A549 treated with RU486 at 1 μM for 4 hours (cell line): ENCODE data around the gene MRPS26. TPM values are rescaled to one million over a fixed set of nuclear protein-coding genes. Genes with fewer than 3 reads are reported as not detected.

Experiments
- total RNA-seq: library from RNA; stranded (reverse); fragments of 200-300 nt; extraction: Qiagen RNA extraction; gene quantifications from 5 replicates; pipeline ENCODE4 v1.2.3, GENCODE V29; 2022; ENCODE audit warnings: low read depth

Gene MRPS26
- total RNA-seq, result 116 to 163 TPM (median 160 TPM) in 5 replicates

DNA sequence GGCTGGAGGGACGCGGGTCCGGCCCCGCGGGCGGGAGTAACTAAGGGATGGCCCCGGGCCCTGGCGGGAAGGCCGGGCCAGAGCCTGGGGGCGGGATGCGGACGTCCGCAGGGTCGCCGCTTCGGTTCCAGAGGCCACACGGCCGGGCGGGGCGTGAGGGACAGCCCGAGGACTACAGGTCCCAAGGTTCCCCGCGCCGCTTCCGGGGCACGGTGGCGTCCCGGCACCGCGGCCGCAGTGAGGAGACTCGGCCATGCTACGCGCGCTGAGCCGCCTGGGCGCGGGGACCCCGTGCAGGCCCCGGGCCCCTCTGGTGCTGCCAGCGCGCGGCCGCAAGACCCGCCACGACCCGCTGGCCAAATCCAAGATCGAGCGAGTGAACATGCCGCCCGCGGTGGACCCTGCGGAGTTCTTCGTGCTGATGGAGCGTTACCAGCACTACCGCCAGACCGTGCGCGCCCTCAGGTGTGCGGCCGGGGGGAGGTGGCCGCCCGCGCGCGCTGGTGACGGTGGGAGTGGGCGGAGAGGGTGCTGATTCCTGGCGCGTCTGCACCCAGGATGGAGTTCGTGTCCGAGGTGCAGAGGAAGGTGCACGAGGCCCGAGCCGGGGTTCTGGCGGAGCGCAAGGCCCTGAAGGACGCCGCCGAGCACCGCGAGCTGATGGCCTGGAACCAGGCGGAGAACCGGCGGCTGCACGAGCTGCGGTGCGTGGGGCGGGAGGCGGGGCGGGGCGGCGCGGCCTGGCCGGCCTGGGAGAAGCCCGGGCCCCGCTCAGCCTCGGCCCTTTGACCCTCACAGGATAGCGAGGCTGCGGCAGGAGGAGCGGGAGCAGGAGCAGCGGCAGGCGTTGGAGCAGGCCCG, at the start of gene MRPS26:
MRPS26 (plus strand) TSS at position 237 of the 861 bp plus-strand sequence; CDS start at position 254, 17 bp downstream.

DNA sequence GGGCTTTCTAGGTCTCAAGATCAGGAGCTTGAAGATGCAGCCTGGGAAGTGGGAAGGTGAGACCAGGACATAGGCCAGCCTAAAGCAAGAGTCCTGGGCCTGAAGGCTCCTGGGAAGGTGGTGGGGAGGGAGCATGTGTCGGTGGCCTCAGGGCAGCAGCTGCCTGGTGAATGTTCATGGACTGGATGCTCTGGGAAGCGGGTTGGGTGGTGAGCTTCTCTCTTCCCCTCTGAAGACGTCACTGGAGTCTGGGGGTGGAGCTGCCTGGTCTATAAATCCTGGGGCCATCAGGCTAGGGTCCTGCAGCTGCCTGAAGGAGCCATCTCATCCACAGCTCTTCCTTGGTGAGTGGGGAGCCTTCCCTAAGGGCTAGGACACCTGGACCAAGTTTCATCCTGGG, 2.5 kb upstream of the MRPS26 start, which contains the start of gene GNRH2:
GNRH2 (plus strand) TSS at position 301 of the 400 bp plus-strand sequence. CDS start 793 bp downstream, outside the sequence.

DNA sequence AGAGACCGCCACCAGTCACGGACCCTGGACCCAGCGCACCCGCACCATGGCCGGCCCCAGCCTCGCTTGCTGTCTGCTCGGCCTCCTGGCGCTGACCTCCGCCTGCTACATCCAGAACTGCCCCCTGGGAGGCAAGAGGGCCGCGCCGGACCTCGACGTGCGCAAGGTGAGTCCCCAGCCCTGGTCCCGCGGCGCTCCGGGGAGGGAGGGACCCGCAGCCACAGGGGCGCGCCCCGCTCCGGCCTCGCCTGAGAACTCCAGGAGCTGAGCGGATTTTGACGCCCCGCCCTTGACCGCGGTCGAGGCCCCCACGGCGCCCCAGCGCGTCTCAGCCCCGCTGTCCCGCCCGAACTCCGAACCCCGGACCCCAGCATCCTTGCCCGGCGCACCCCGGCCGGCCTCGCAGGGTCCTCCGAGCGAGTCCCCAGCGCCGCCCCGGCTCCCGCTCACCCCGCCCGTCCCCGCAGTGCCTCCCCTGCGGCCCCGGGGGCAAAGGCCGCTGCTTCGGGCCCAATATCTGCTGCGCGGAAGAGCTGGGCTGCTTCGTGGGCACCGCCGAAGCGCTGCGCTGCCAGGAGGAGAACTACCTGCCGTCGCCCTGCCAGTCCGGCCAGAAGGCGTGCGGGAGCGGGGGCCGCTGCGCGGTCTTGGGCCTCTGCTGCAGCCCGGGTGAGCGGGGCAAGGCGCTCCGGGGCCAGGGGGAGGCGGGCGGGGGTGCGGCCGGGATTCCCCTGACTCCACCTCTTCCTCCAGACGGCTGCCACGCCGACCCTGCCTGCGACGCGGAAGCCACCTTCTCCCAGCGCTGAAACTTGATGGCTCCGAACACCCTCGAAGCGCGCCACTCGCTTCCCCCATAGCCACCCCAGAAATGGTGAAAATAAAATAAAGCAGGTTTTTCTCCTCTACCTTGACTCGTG, 26.0 kb downstream of the MRPS26 start, which contains the start of gene OXT:
OXT (plus strand) TSS at position 11 of the 920 bp plus-strand sequence; CDS start at position 47, 36 bp downstream.

DNA sequence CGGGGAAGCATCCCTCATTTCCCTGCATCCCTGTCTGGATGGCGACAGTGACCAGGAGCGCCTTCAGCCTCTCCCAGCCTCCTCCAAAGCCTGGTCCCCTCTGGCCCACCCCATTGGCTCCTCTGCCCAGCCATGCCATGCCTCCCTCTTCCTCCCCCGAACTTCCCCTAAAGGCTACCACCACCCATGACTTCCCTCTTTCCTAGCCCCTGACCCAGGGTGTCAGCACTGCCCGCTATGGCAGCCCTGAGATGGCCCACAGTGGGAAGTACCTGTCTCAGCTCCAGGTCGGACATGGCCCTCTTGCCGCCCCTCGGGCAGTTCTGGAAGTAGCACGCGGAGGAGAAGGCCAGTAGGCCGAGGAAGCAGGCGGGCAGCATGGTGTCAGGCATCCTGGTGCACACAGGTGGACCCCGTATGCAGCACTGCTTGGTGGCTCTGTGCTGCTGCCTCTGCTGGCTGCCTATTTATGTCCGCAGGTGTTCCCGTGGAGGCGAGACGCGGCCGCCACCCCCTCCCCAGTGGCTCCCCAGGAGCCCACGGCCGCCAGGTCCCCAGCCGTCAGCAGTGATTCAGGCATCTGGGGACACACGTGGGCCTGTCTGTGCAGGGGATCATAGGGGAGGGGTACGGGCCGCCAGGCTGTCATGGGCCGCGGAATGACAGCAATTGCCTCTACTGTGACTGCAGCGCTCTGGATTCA, 38.6 kb downstream of the MRPS26 start, which contains the start of gene AVP:
AVP (minus strand) TSS at position 442 of the 703 bp plus-strand sequence; CDS start at position 392, 50 bp downstream.

Other genes with a start within 250 kb of the MRPS26 start
- gene CPXM1, start 245.4 kb upstream of the MRPS26 start, total RNA-seq, result not detected in 5 replicates
- gene C20orf141, start 231.1 kb upstream of the MRPS26 start, total RNA-seq, result 0.34 to 0.66 TPM (median 0.36 TPM) in 3 of 5 replicates, not detected in the others
- 0.02 to 0.07 TPM in 2 of 5 replicates, not detected in the others for gene TMEM239, start 229.7 kb upstream of the MRPS26 start, total RNA-seq
- 16.1 to 31.2 TPM (median 25.4 TPM) in 5 replicates for gene PCED1A, start 205.4 kb upstream of the MRPS26 start, total RNA-seq
- gene VPS16, start 205.3 kb upstream of the MRPS26 start, total RNA-seq, result 23.4 to 34.1 TPM (median 32.3 TPM) in 5 replicates
- 32.8 to 39.8 TPM (median 37.8 TPM) in 5 replicates for gene PTPRA, start 172.6 kb upstream of the MRPS26 start, total RNA-seq
- 0.22 to 0.53 TPM in 2 of 5 replicates, not detected in the others for gene GNRH2, start 2.4 kb upstream of the MRPS26 start, total RNA-seq
- gene OXT, start 25.6 kb downstream of the MRPS26 start, total RNA-seq, result not detected in 5 replicates
- not detected in 5 replicates for gene AVP, start 38.7 kb downstream of the MRPS26 start, total RNA-seq
- 43.0 to 46.5 TPM (median 44.5 TPM) in 5 replicates for gene FASTKD5, start 113.8 kb downstream of the MRPS26 start, total RNA-seq
- gene UBOX5, start 113.8 kb downstream of the MRPS26 start, total RNA-seq, result 3.3 to 4.0 TPM (median 3.8 TPM) in 5 replicates
- gene LZTS3, start 127.5 kb downstream of the MRPS26 start, total RNA-seq, result 2.1 to 3.2 TPM (median 2.7 TPM) in 5 replicates
- 77.7 to 97.9 TPM (median 96.5 TPM) in 5 replicates for gene DDRGK1, start 158.6 kb downstream of the MRPS26 start, total RNA-seq
- gene ITPA, start 163.4 kb downstream of the MRPS26 start, total RNA-seq, result 116 to 134 TPM (median 125 TPM) in 5 replicates
- 5.7 to 7.8 TPM (median 7.0 TPM) in 5 replicates for gene SLC4A11, start 193.1 kb downstream of the MRPS26 start, total RNA-seq